Suprapubic skin (tissue), 4 donors: Measurements from ENCODE around the gene DST. TPM values are rescaled to one million over a fixed set of nuclear protein-coding genes. Genes with fewer than 3 reads are reported as not detected.

Source experiments
- DNase-seq, 2 donors: peaks; one replicate each; pipeline ENCODE4 v3.0.0-alpha.2; 2019; ENCODE audit warnings: low spot score in 2 of 2
- H3K27ac ChIP-seq: fragments of 200-600 bp; sonication (generic); one replicate; pipeline ENCODE4 v1.5.1; 2019
- H3K27me3 ChIP-seq: fragments of 200-600 bp; sonication (generic); one replicate; pipeline ENCODE4 v1.5.1; 2019
- H3K36me3 ChIP-seq: fragments of 200-600 bp; sonication (generic); one replicate; pipeline ENCODE4 v1.5.1; 2019
- H3K4me1 ChIP-seq: fragments of 200-600 bp; sonication (generic); one replicate; pipeline ENCODE4 v1.5.1; 2019
- H3K4me3 ChIP-seq: fragments of 200-600 bp; sonication (generic); one replicate; pipeline ENCODE4 v1.5.1; 2019; ENCODE audit warnings: mild to moderate bottlenecking
- H3K9me3 ChIP-seq: fragments of 200-600 bp; sonication (generic); one replicate; pipeline ENCODE4 v1.5.1; 2019
- EP300 ChIP-seq: sonication (generic); formaldehyde crosslinking; IDR thresholded peaks from one replicate; pipeline ENCODE4 v1.6.1; 2017; ENCODE audit warnings: antibody characterized with exemption
- POLR2A ChIP-seq, 2 donors: fragments of 450-650 bp; IDR thresholded peaks; one replicate each; pipeline ENCODE4 v1.6.1; 2017; ENCODE audit warnings: antibody characterized with exemption in 2 of 2, mild to moderate bottlenecking in 2 of 2, moderate library complexity in 2 of 2
- POLR2AphosphoS5 ChIP-seq, 3 donors: sonication (generic); formaldehyde crosslinking; IDR thresholded peaks; one replicate each; pipeline ENCODE4 v1.6.1; 2017; ENCODE audit warnings: antibody characterized with exemption in 3 of 3
- WGBS: methylation state at CpG from one replicate; pipeline ENCODE4 v1.1.5; 2018; 5-methylcytosine and 5-hydroxymethylcytosine counted together
- total RNA-seq, 4 donors: library from RNA; depleted of rRNA; stranded (reverse); fragments of >200 nt; gene quantifications; one replicate each; pipeline ENCODE4 v1.1.0, GENCODE V29; 2016
- TF ChIP-seq, protein P1 (sequence below), 2 donors: fragments of 200-600 bp in 1 of 2; fragments of 450-650 bp in 1 of 2; sonication (generic) in 1 of 2; IDR thresholded peaks; one replicate each; pipeline ENCODE4 v1.5.1; 2016 to 2019; ENCODE audit warnings: antibody characterized with exemption in 2 of 2, mild to moderate bottlenecking in 1 of 2, moderate library complexity in 1 of 2

The DST gene
- total RNA-seq, 4 donors from 2014 or later = 637 to 1,048 (median 751) TPM

DNA sequence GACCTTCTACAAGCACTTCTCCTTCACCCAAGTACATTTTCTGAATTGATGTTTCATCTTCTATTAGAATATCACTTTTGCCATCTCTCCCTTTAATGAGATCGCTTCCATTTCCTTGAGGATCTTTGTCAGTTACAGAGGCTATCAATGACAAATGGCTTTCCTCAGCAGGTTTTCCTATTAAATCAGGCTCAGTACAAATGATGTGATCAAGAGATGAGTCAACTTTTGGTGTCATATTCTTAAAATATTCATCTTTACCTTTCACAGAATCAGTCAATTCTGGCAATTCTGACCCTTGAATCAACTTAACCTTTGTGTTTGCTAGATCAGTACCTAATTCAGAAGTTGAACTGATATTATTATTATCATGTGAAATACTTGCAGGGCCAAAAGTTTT, 37.3 kb downstream of the DST start:
- H3K27me3 ChIP-seq = no peaks in the 10 kb centered on the region
- no peaks in the 10 kb centered on the region for H3K4me1 ChIP-seq
- no peaks in the 10 kb centered on the region for H3K9me3 ChIP-seq
- no peak for DNase-seq
- no peak for TF ChIP-seq POLR2AphosphoS5 (IDR thresholded peaks at IDR 0.05)
- no peak for TF ChIP-seq EP300
- TF ChIP-seq, protein P1, sequence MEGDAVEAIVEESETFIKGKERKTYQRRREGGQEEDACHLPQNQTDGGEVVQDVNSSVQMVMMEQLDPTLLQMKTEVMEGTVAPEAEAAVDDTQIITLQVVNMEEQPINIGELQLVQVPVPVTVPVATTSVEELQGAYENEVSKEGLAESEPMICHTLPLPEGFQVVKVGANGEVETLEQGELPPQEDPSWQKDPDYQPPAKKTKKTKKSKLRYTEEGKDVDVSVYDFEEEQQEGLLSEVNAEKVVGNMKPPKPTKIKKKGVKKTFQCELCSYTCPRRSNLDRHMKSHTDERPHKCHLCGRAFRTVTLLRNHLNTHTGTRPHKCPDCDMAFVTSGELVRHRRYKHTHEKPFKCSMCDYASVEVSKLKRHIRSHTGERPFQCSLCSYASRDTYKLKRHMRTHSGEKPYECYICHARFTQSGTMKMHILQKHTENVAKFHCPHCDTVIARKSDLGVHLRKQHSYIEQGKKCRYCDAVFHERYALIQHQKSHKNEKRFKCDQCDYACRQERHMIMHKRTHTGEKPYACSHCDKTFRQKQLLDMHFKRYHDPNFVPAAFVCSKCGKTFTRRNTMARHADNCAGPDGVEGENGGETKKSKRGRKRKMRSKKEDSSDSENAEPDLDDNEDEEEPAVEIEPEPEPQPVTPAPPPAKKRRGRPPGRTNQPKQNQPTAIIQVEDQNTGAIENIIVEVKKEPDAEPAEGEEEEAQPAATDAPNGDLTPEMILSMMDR (IDR thresholded peaks at IDR 0.05) = no peak
- TF ChIP-seq POLR2A (IDR thresholded peaks at IDR 0.05) = no peak
- peaks cover 33% of the 10 kb centered on the region for H3K36me3 ChIP-seq
- WGBS = 100% methylated on average over 1 of the region's 1 CpG
- H3K4me3 ChIP-seq = no peak overlapping the region
- no peak overlapping the region for H3K27ac ChIP-seq

DNA sequence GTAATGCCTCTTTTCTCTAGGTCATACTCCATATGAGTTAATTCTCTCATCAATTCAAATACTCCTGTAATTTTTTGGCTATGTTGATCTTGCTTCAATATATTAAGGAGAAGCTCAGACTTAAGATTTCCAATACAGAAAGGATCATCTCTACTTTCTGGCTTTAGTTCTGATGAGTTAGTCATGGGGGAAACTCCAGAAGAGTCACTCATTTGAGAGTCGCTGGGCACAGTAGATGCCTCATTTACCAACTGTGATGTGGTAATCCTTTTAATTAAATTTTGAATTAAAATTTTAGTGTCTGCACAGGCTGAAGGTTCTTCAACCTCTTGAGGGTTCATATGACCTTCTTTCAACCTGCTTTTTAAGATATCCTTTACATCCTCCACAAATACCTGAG, 38.5 kb downstream of the DST start:
- Histone ChIP-seq H3K9me3 (no peaks in the 10 kb centered on the region), H3K4me1 (no peaks in the 10 kb centered on the region), H3K36me3 (peaks cover 32% of the 10 kb centered on the region), H3K27me3 (no peaks in the 10 kb centered on the region), H3K27ac (no peak overlapping the region), H3K4me3 (no peak overlapping the region)
- WGBS = 62% methylated on average over 1 of the region's 1 CpG
- no peak for TF ChIP-seq POLR2A (IDR thresholded peaks at IDR 0.05)
- TF ChIP-seq, protein P1 (IDR thresholded peaks at IDR 0.05) = no peak
- no peak for TF ChIP-seq POLR2AphosphoS5 (IDR thresholded peaks at IDR 0.05)
- TF ChIP-seq EP300 = no peak
- no peak for DNase-seq

DNA sequence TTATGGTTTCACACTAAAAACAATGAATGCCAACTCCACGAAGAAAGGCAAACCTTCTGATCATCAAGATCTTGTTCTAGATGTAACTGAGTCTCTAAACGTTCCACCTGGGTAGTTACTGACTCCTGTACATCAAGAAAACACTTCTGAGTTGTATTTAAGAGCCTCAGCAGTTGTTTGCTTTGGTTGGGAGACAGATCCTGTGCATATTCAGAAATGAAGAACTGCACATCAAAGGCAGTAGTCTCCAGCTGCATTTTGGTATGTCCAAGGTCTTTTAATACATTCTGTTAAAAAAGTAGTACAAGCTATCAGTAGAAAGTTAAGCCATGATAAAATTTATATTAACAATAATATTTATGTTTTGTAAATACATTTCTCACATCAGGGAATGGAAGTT, 41.3 kb downstream of the DST start:
- no peaks in the 10 kb centered on the region for H3K9me3 ChIP-seq
- no peaks in the 10 kb centered on the region for H3K27me3 ChIP-seq
- no peaks in the 10 kb centered on the region for H3K4me1 ChIP-seq
- no peak for TF ChIP-seq POLR2AphosphoS5 (IDR thresholded peaks at IDR 0.05)
- TF ChIP-seq, protein P1 (IDR thresholded peaks at IDR 0.05) = no peak
- TF ChIP-seq EP300 = no peak
- no peak for TF ChIP-seq POLR2A (IDR thresholded peaks at IDR 0.05)
- no peak overlapping the region for H3K4me3 ChIP-seq
- 63% methylated on average over 2 of the region's 2 CpGs for WGBS
- DNase-seq = no peak
- H3K36me3 ChIP-seq = peaks cover 46% of the 10 kb centered on the region
- H3K27ac ChIP-seq = no peak overlapping the region

- Histone ChIP-seq H3K27me3 (no peaks in the 10 kb centered on the region), H3K4me1 (peaks cover 14% of the 10 kb centered on the region), H3K9me3 (no peaks in the 10 kb centered on the region), H3K27ac (no peak overlapping the region), H3K36me3 (peaks cover 48% of the 10 kb centered on the region), H3K4me3 (no peak overlapping the region)
- DNase-seq = no peak
- TF ChIP-seq, protein P1 (IDR thresholded peaks at IDR 0.05) = peak; percentile 16 to 56
- TF ChIP-seq EP300 = no peak
- WGBS = 50% methylated on average over 6 of the region's 6 CpGs
Observed at GRCh38 chr6:56595490-56596122, 47.1 kb downstream of the DST start.

- TF ChIP-seq EP300 = no peak
- TF ChIP-seq, protein P1 (IDR thresholded peaks at IDR 0.05) = no peak
- TF ChIP-seq POLR2A (IDR thresholded peaks at IDR 0.05) = no peak
- TF ChIP-seq POLR2AphosphoS5 (IDR thresholded peaks at IDR 0.05) = no peak
- H3K36me3 ChIP-seq = peaks cover 43% of the 10 kb centered on the region
- H3K27ac ChIP-seq = no peak overlapping the region
- H3K4me1 ChIP-seq = peaks cover 14% of the 10 kb centered on the region
- H3K27me3 ChIP-seq = no peaks in the 10 kb centered on the region
- DNase-seq = no peak
- H3K9me3 ChIP-seq = no peaks in the 10 kb centered on the region
- H3K4me3 ChIP-seq = no peak overlapping the region
Observed at GRCh38 chr6:56594699-56595098, 48.0 kb downstream of the DST start.
